Neural cell (in vitro differentiated cells): ENCODE results near the gene PPIL6.

Experiments used
- EP300 ChIP-seq: fragments of 450-650 bp; conservative IDR thresholded peaks from 2 replicates; pipeline ENCODE4 v1.6.1; 2014; ENCODE audit warnings: antibody characterized with exemption, mild to moderate bottlenecking, moderate library complexity; ENCODE audit not compliant: poor library complexity, severe bottlenecking
- EZH2 ChIP-seq: fragments of 200-600, 300-800 bp; shearing (Covaris generic), sonication (generic); IDR thresholded peaks from 2 replicates; pipeline ENCODE4 v1.6.1; 2014; ENCODE audit warnings: antibody characterized with exemption, low read length, borderline replicate concordance, mild to moderate bottlenecking; ENCODE audit not compliant: insufficient read depth, poor library complexity, severe bottlenecking
- POLR2AphosphoS5 ChIP-seq: IDR thresholded peaks from 2 replicates; pipeline ENCODE4 v1.6.1; 2012
- RAD21 ChIP-seq: fragments of 450-650 bp; conservative IDR thresholded peaks from 2 replicates; pipeline ENCODE4 v1.6.1; 2014; ENCODE audit warnings: antibody characterized with exemption, mild to moderate bottlenecking, moderate library complexity
- REST ChIP-seq: IDR thresholded peaks from 2 replicates; pipeline ENCODE4 v1.6.1; 2012; ENCODE audit warnings: borderline replicate concordance
- TAF1 ChIP-seq: IDR thresholded peaks from 2 replicates; pipeline ENCODE4 v1.6.1; 2012; ENCODE audit warnings: low read depth
- TF ChIP-seq, protein P1 (sequence below): fragments of 450-650 bp; IDR thresholded peaks from 2 replicates; pipeline ENCODE4 v1.5.1; 2014; ENCODE audit warnings: antibody characterized with exemption, mild to moderate bottlenecking, moderate library complexity; ENCODE audit not compliant: poor library complexity, severe bottlenecking

DNA sequence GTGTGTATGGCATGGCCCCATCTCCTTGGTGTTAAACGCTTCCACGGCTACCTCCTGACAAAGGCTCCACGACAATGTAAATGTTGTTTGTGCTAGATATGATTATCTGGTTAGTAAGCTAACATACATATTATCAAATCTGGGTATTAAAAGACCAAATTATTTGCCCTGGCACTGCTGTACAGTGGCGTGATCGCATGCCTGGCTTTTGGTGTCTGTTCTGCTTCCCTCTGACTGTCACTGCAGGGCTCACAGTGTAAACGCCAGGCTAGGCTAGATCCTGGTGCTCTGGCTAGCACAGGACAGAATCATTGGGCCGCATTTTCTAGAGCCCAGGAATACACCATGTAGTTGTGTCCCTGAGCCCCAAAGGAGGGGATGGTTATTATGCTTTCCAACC is 96.9 kb downstream of the PPIL6 start:
- TF ChIP-seq EZH2 (no peak), POLR2AphosphoS5 (no peak), RAD21 (no peak), EP300 (no peak), REST (no peak), TAF1 (no peak)
- TF ChIP-seq, protein P1, sequence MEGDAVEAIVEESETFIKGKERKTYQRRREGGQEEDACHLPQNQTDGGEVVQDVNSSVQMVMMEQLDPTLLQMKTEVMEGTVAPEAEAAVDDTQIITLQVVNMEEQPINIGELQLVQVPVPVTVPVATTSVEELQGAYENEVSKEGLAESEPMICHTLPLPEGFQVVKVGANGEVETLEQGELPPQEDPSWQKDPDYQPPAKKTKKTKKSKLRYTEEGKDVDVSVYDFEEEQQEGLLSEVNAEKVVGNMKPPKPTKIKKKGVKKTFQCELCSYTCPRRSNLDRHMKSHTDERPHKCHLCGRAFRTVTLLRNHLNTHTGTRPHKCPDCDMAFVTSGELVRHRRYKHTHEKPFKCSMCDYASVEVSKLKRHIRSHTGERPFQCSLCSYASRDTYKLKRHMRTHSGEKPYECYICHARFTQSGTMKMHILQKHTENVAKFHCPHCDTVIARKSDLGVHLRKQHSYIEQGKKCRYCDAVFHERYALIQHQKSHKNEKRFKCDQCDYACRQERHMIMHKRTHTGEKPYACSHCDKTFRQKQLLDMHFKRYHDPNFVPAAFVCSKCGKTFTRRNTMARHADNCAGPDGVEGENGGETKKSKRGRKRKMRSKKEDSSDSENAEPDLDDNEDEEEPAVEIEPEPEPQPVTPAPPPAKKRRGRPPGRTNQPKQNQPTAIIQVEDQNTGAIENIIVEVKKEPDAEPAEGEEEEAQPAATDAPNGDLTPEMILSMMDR, result no peak
